ENCODE data around the gene ZBTB47.
A peak's percentile ranks its signal among the peaks of the same experiment; 100 is the strongest.

The ZBTB47 gene

DNA sequence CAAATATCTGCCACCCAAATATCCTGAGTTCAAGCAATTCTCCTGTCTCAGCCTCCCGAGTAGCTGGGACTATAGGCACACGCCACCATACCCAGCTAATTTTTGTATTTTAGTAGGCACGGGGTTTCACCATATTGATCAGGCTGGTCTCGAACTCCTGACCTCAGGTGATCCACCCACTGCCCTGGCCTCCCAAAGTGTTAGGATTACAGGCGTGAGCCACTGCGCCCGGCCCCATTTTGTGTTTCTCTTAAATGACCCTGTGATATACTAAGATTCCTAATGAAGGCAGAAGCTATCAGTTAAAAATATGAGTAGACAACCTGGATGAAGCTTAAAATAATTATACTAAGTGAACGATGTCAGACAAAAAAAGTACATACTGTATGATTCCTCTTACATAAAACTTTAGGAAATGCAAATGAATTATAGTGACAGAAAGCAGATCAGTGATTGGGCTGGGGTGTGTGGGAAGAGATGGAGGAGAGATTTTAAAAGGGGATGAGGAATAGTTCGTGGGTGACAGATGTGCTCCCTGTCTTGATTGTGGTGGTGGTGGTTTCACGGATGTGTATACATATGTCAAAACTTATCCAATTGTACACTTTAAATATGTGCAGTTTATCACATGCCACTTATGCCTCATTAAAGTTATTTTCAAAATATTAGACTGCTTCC is 28.0 kb downstream of the ZBTB47 start:
- no peak for TF ChIP-seq POLR2A (IDR thresholded peaks at IDR 0.05; ENCODE audit: low read depth, low read length)
- DNase-seq (ENCODE audit: insufficient read length, low spot score) (no peak), FAIRE-seq (no peak)

DNA sequence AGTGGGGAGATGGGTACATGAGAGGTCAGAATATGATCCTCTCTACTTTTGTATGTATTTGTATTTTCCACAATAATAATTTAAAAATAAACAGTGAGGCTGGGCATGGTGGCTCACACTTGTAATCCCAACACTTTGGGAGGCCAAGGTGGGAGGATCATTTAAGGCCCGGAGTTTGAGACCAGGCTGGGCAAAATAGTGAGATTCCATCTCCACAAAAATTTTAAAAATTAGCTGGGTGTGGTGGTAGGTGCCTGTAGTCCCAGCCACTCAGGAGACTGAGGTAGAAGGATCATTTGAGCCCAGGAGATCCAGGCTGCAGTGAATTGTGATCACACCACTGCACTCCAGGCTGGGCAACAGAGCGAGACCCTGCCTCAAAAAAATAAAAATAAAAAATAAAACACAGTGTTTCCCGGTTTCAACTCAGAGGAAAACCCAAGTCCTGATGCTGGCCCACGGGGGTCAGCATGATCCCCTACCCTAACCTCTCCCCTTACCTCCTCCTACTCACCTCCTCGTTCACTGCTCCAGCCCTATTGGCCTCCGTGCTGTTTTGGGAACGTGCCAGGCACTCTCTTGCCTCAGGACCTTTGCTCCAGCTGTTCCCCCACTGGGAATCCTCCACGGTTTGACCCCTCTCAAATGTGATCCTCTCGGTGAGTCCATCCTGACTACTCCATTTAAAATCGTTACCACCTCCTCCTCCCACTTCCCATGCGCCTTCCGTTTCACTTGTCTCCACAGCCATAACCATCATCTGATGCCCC is 29.0 kb downstream of the ZBTB47 start:
- no peak for TF ChIP-seq POLR2A (IDR thresholded peaks at IDR 0.05; ENCODE audit: low read depth, low read length)
- DNase-seq (ENCODE audit: insufficient read length, low spot score): no peak
- FAIRE-seq: no peak

DNA sequence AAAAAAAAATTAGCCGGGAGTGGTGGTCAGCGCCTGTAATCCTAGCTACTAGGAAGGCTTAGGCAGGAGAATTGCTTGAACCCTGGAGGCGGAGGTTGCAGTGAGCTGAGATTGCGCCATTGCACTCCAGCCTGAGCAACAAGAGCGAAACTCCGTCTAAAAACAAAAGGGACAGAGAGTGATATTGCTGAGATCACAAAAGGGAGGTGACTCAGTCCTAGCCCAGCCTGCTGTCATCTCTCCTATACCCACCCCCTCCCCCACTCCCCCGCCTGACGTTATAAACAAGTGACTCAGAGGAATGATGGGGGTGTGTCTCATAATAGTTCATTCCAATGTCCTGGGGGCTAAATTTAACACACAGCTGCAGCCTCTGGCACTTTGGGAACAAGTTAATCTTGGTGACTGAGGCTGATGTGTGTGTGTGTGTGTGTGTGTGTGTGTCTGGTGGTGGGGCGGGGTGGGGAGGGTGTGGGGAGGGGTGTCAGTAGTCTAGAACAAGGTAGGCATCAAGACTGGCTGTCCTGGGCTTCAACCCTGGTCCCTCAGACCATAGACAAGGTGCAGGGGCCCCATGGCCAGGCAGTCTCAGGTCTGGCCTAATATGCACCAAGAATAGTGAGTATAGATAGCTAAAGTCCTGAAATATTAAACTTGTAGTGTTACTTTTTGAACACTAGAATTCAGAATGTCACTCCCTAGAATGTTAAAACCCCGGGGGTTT is 30.5 kb downstream of the ZBTB47 start:
- FAIRE-seq: peak; percentile 43
- no peak for TF ChIP-seq POLR2A (IDR thresholded peaks at IDR 0.05; ENCODE audit: low read depth, low read length)
- peak; percentile 99 for DNase-seq (ENCODE audit: insufficient read length, low spot score)

DNA sequence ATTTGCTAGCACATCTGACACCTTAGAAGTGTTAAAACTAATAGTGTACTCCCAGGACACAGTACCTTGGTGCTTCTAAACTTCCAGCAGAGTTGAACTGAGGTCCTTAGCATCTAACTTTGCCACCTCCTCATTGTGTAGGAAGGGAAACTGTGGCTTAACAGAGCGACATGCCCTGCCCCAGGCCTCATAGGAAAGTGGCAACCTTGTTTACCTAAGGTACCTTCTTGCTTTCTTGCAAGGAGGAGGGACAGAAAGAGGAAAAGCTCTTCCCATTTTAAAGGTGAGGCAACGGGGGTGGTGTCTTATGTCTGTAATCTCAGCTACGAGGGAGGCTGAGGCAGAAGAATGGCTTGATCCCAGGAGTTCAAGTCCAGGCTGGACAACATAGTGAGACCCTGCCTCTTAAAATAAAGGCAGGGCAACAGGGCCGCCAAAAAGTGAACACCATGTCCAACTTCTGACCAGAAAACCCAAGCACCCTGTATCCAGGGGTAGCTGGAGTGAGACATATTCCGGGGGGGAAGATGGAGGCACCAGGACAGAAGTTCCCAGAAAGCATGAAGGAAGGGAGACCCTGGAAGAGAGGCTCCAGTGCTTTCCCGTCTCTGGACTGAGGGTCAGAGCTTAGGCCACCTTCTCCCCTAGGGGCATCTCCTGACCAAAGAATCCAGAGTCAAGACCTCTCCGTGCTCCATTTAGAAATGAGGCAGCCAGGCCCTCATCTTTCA is 31.3 kb downstream of the ZBTB47 start:
- TF ChIP-seq POLR2A (IDR thresholded peaks at IDR 0.05; ENCODE audit: low read depth, low read length): no peak
- no peak for DNase-seq (ENCODE audit: insufficient read length, low spot score)
- no peak for FAIRE-seq

DNA sequence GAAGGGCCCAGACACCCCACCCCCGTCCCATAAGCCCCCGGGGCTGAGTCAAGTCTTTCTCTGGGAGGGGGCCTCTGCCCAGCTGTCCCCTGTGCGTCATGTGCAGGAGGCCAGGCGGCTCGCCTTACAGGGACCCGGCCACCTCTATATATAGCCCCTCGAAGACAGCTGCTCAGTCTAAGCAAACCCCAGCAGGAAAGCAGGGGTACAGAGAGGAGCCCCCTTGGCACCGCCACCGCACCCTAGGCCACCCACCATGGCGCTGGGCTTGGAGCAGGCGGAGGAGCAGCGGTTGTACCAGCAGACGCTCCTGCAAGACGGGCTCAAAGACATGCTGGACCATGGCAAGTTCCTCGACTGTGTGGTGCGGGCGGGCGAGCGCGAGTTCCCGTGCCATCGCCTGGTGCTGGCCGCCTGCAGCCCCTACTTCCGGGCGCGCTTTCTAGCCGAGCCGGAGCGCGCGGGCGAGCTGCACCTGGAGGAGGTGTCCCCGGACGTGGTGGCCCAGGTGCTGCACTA is 31.9 kb downstream of the ZBTB47 start, which contains the start of gene KLHL40:
Gene KLHL40, plus strand, starts transcription at position 175 of the 519 bp plus-strand sequence. Its CDS starts 82 bp downstream, at position 257.
- no peak for TF ChIP-seq POLR2A (IDR thresholded peaks at IDR 0.05; ENCODE audit: low read depth, low read length)
- no peak for FAIRE-seq
- DNase-seq (ENCODE audit: insufficient read length, low spot score): no peak

DNA sequence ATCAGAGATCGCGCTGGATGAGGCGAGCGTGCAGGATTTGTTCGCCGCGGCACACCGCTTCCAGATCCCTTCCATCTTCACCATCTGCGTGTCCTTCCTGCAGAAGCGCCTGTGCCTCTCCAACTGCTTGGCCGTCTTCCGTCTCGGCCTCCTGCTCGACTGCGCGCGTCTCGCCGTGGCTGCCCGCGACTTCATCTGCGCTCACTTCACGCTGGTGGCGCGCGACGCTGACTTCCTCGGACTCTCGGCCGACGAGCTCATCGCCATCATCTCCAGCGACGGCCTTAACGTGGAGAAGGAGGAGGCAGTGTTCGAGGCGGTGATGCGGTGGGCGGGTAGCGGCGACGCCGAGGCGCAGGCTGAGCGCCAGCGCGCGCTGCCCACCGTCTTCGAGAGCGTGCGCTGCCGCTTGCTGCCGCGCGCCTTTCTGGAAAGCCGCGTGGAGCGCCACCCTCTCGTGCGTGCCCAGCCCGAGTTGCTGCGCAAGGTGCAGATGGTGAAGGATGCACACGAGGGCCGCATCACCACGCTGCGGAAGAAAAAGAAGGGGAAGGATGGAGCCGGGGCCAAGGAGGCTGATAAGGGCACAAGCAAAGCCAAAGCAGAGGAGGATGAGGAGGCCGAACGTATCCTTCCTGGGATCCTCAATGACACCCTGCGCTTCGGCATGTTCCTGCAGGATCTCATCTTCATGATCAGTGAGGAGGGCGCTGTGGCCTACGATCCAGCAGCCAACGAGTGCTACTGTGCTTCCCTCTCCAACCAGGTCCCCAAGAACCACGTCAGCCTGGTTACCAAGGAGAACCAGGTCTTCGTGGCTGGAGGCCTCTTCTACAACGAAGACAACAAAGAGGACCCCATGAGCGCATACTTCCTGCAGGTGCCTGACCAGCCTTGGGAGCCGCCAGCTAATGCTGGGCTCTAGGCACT is 32.7 kb downstream of the ZBTB47 start:
- FAIRE-seq (no peak), DNase-seq (ENCODE audit: insufficient read length, low spot score) (no peak)
- TF ChIP-seq POLR2A (IDR thresholded peaks at IDR 0.05; ENCODE audit: low read depth, low read length): no peak

DNA sequence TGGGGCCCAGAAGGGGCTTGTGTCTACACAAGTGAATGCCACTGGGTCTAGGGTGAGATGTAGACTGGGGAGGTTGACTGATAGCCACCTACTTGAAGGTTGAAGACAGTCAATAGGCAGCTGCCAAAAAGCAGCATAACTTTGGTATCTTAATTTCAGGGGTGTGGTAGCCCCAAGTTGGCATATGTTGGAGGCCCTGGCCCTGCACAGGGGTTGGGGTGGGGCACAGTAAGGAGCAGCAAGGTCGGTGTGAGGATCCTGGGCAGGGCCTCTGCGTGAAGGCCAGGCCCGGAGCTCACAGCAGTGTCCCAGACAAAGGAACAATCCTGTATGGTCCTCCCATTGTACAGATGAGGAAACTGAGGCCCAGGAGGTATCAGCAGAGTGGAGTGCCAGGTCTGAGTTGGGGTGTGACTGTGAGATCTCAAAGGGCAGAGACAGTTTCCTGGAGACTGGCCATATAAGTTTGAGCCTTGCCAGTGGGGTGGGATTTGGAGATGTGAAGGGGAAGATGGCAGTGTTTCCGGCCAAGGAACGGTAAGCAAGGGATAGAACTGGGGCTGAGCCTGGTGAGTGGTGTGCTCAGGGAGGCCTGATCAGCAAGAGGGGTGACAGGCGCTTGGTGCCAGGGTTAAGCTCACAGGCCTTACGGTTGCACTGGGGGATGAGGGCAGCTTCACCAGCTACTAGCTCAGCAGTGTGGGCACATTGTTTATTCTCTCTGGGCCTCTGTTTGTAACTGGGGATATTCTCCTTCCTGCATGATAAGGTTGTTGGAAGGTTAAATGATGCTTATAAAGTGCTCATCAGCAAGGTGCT is 33.5 kb downstream of the ZBTB47 start:
- DNase-seq (ENCODE audit: insufficient read length, low spot score) (no peak), FAIRE-seq (no peak)
- no peak for TF ChIP-seq POLR2A (IDR thresholded peaks at IDR 0.05; ENCODE audit: low read depth, low read length)

DNA sequence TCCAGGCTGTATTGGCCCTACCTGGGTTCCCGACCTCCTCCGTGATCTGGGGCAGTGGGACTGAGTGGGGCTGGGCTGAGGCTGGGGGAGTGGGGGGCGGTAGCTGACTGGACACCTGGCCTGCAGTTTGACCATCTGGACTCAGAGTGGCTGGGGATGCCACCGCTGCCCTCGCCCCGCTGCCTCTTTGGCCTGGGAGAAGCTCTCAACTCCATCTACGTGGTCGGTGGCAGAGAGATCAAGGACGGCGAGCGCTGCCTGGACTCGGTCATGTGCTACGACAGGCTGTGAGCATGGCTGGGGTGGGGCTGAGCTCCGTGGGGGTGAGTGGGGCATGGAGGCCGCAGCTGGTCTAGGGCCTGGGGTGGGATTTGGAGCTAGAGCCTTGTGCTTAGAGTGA is 34.5 kb downstream of the ZBTB47 start:
- FAIRE-seq: no peak
- DNase-seq (ENCODE audit: insufficient read length, low spot score): no peak
- TF ChIP-seq POLR2A (IDR thresholded peaks at IDR 0.05; ENCODE audit: low read depth, low read length): no peak

DNA sequence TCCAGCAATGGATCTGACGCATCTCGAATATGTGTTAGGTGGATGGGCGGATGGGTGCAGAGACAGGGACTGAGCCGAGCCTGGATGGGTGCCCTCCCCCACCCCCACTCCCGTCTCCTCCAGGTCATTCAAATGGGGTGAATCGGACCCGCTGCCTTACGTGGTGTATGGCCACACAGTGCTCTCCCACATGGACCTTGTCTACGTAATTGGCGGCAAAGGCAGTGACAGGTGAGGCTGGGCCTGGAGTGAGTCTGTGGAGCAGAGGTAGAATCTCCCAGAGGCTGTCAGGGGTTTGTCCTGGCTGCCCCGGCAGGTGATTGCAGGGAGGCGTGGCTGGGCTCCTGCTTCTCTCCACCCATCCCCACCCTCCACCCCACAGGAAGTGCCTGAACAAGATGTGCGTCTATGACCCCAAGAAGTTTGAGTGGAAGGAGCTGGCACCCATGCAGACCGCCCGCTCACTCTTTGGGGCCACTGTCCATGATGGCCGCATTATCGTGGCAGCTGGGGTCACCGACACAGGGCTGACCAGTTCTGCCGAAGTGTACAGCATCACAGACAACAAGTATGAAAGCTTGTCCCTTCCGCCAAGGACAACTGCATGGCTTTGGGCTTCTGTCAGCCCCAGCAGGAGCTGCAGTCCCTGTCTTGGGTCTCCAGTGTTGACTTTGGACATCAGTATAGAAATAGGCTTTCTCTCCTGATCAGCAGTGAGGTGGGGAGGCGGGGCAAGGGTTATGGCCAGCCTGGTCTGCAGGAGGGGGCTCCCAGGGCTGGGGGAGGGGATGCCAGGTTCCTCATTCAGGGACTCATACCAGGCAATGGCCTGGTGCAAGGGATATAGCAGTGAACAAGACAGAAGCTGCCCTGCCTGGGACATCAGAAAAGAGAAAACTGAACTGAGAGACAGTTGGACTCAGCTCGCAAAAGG is 35.3 kb downstream of the ZBTB47 start:
- TF ChIP-seq POLR2A (IDR thresholded peaks at IDR 0.05; ENCODE audit: low read depth, low read length): no peak
- no peak for DNase-seq (ENCODE audit: insufficient read length, low spot score)
- no peak for FAIRE-seq

DNA sequence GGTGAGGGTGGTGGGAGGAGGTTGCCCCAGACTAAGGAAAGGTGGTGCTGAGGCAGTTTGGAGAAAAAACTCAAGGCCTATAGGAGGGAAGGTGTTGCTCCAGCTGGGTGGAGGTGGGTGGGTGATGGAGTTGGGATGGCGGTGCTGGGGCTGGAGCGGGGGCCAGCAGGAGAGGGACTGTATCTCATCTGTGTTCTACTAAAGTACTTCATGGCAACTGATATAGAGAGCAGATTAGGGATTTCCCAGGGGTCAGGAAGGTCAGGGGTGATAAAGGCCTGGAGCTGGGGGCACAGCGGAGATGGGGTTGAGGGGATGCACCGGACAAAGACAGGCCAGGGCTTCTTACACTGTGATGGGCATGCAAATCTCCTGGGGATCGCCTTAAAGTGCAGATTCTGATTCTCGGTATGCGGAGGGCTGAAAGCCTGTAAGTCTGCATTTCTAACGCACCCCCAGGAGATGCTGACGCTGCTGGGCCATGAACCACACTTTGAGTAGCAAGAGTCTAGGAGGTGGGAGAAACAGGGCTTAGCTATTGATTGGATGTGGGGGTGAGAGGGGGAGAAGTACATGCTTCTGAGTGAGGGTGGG is 36.0 kb downstream of the ZBTB47 start:
- no peak for FAIRE-seq
- DNase-seq (ENCODE audit: insufficient read length, low spot score): no peak
- TF ChIP-seq POLR2A (IDR thresholded peaks at IDR 0.05; ENCODE audit: low read depth, low read length): no peak

Measured in H54 (cell line).